SU-DHL-6 (cell line): ENCODE results near the gene VWDE.
"Not testable (repeated sequence)": the region's sequence is repeated elsewhere in the genome, so short reads cannot be mapped to it uniquely, and the experiment has no call there.

Experiments
- H2AFZ ChIP-seq: fragments of 200-600 bp; sonication (generic); 2 replicates; pipeline ENCODE4 v1.6.1; 2014; ENCODE audit warnings: low read depth, mild to moderate bottlenecking, moderate library complexity, mixed read lengths, antibody characterized with exemption, low read length; ENCODE audit not compliant: severe bottlenecking
- H3F3A ChIP-seq: fragments of 200-600 bp; shearing (Covaris generic); 2 replicates; pipeline ENCODE4 v1.6.0; 2016; ENCODE audit warnings: antibody characterized with exemption, mild to moderate bottlenecking; ENCODE audit not compliant: insufficient read depth
- H3K27ac ChIP-seq: fragments of 200-600 bp; sonication (generic); 2 replicates; pipeline ENCODE4 v1.5.1; 2016; ENCODE audit warnings: low read depth, mild to moderate bottlenecking, low read length, moderate library complexity, mixed read lengths
- H3K27me3 ChIP-seq: fragments of 200-600 bp; sonication (generic), shearing (Covaris generic); 2 replicates; pipeline ENCODE4 v1.6.0; 2014; ENCODE audit warnings: mild to moderate bottlenecking, low read length
- H3K36me3 ChIP-seq: fragments of 200-600 bp; sonication (generic); 2 replicates; pipeline ENCODE4 v1.6.1; 2014; ENCODE audit warnings: mild to moderate bottlenecking, low read length, mixed read lengths
- H3K4me2 ChIP-seq: fragments of 300-600, 200-600 bp; shearing (Covaris generic), sonication (generic); 2 replicates; pipeline ENCODE4 v1.6.0; 2014; ENCODE audit warnings: low read length, low read depth, mild to moderate bottlenecking; ENCODE audit not compliant: poor library complexity, severe bottlenecking
- H3K4me3 ChIP-seq: fragments of 200-600 bp; sonication (generic); 2 replicates; pipeline ENCODE4 v1.5.1; 2014; ENCODE audit warnings: antibody characterized with exemption, low read length, mild to moderate bottlenecking, mixed read lengths; ENCODE audit not compliant: insufficient read depth, poor library complexity, severe bottlenecking
- H3K79me2 ChIP-seq: fragments of 200-600 bp; sonication (generic); 2 replicates; pipeline ENCODE4 v1.6.1; 2014; ENCODE audit warnings: mild to moderate bottlenecking, low read length, moderate library complexity; ENCODE audit not compliant: insufficient read depth
- H3K9ac ChIP-seq: fragments of 200-600 bp; sonication (generic); 2 replicates; pipeline ENCODE4 v1.7.0; 2014; ENCODE audit warnings: mild to moderate bottlenecking, low read length
- H3K9me2 ChIP-seq: fragments of 200-600 bp; sonication (generic); replicated peaks from 2 replicates; pipeline ENCODE4 v1.6.1; 2014; ENCODE audit warnings: low read length; ENCODE audit not compliant: insufficient read depth
- H3K9me3 ChIP-seq: fragments of 200-600 bp; sonication (generic); 2 replicates; pipeline ENCODE4 v1.6.1; 2014; ENCODE audit warnings: low read length, mixed read lengths; ENCODE audit not compliant: insufficient read depth
- H4K20me1 ChIP-seq: fragments of 200-600 bp; sonication (generic); 2 replicates; pipeline ENCODE4 v1.6.1; 2014; ENCODE audit warnings: low read depth, mild to moderate bottlenecking, antibody characterized with exemption, low read length, moderate library complexity, mixed read lengths
- CTCF ChIP-seq: fragments of 200-600 bp; sonication (generic); IDR thresholded peaks from one replicate; pipeline ENCODE4 v1.5.1; 2017; ENCODE audit warnings: antibody characterized with exemption, mild to moderate bottlenecking, low read length, moderate library complexity; ENCODE audit not compliant: insufficient read depth, poor library complexity, severe bottlenecking
- EZH2phosphoT487 ChIP-seq: fragments of 200-600 bp; sonication (generic), shearing (Covaris generic); conservative IDR thresholded peaks from 2 replicates; pipeline ENCODE4 v1.6.1; 2018; ENCODE audit warnings: mild to moderate bottlenecking, antibody characterized with exemption, low read length, moderate library complexity, mixed read lengths

The VWDE gene

GRCh38 chr7:12409097-12409711, 5.5 kb upstream of the VWDE start:
- Histone ChIP-seq H4K20me1 (no peaks in the 10 kb centered on the region), H3K9me2 (no peaks in the 10 kb centered on the region), H3K36me3 (no peaks in the 10 kb centered on the region), H3K4me3 (no peak overlapping the region), H3F3A (no peaks in the 10 kb centered on the region), H3K4me2 (no peak overlapping the region), H3K27ac (no peak overlapping the region), H3K9ac (no peak overlapping the region), H2AFZ (no peak overlapping the region), H3K27me3 (no peaks in the 10 kb centered on the region), H3K9me3 (peaks cover 3% of the 10 kb centered on the region; the same call in 1 of the 2 replicates), H3K79me2 (no peaks in the 10 kb centered on the region)
- TF ChIP-seq EZH2phosphoT487 (no peak), CTCF (no peak)

GRCh38 chr7:12407652-12408051, 4.0 kb upstream of the VWDE start:
- not testable (repeated sequence) for H3K9ac ChIP-seq, H3K4me2 ChIP-seq, H3K4me3 ChIP-seq, H3K27ac ChIP-seq, H3K9me2 ChIP-seq, H3K36me3 ChIP-seq, H4K20me1 ChIP-seq, H3K27me3 ChIP-seq, H3K9me3 ChIP-seq, H3K79me2 ChIP-seq, H3F3A ChIP-seq, H2AFZ ChIP-seq

- Histone ChIP-seq H3K27me3 (no peaks in the 10 kb centered on the region), H3K4me2 (peak overlapping the region; percentile 64), H4K20me1 (no peaks in the 10 kb centered on the region), H3K9me3 (no peaks in the 10 kb centered on the region), H3K9ac (no peak overlapping the region), H2AFZ (no peak overlapping the region), H3K79me2 (no peaks in the 10 kb centered on the region), H3K4me3 (no peak overlapping the region), H3K9me2 (no peaks in the 10 kb centered on the region), H3K27ac (no peak overlapping the region), H3K36me3 (no peaks in the 10 kb centered on the region), H3F3A (no peaks in the 10 kb centered on the region)
- TF ChIP-seq EZH2phosphoT487 (no peak), CTCF (no peak)
Measured at GRCh38 chr7:12402365-12402725, 1.3 kb downstream of the VWDE start.

GRCh38 chr7:12401538-12402364, 1.9 kb downstream of the VWDE start:
- no peak overlapping the region for H3K9ac ChIP-seq
- no peaks in the 10 kb centered on the region for H3K9me3 ChIP-seq
- no peaks in the 10 kb centered on the region for H4K20me1 ChIP-seq
- H3K4me3 ChIP-seq, result no peak overlapping the region
- no peaks in the 10 kb centered on the region for H3K36me3 ChIP-seq
- no peaks in the 10 kb centered on the region for H3K9me2 ChIP-seq
- no peak overlapping the region for H2AFZ ChIP-seq
- no peaks in the 10 kb centered on the region for H3F3A ChIP-seq
- H3K27ac ChIP-seq, result no peak overlapping the region
- H3K79me2 ChIP-seq, result no peaks in the 10 kb centered on the region
- TF ChIP-seq CTCF, result no peak
- TF ChIP-seq EZH2phosphoT487, result no peak
- peak overlapping the region; percentile 64 for H3K4me2 ChIP-seq
- no peaks in the 10 kb centered on the region for H3K27me3 ChIP-seq
